ENCODE data around the gene ITM2A. TPM values are rescaled to one million over a fixed set of nuclear protein-coding genes. Genes with fewer than 3 reads are reported as not detected.

Gene ITM2A
- total and polyA plus RNA-seq, 7 donors: 5.8 to 23.2 (median 18.4) TPM

GRCh38 chrX:79366556-79366872, 620 bp downstream of the ITM2A start:
- H3K36me3 ChIP-seq: no peaks in the 10 kb centered on the region
- no peak for DNase-seq
- no peak for TF ChIP-seq EP300 (IDR thresholded peaks at IDR 0.05)
- no peak for TF ChIP-seq CTCF (IDR thresholded peaks at IDR 0.05)
- TF ChIP-seq POLR2A (IDR thresholded peaks at IDR 0.05): no peak
- no peak for TF ChIP-seq POLR2AphosphoS5 (IDR thresholded peaks at IDR 0.05)
- no peaks in the 10 kb centered on the region for H3K4me1 ChIP-seq
- no peaks in the 10 kb centered on the region for H3K9me3 ChIP-seq
- H3K4me3 ChIP-seq: peak overlapping the region; percentile 16 to 38 (median 34)
- intact Hi-C loops (cut with DNase I): no loop called here
- WGBS, 2 donors: 2 to 23% methylated on average over 6 of the region's 6 CpGs
- no peaks in the 10 kb centered on the region for H3K27me3 ChIP-seq
- peak overlapping the region in 3 of 4 donors; percentile 14 to 60 (median 19) for H3K27ac ChIP-seq

GRCh38 chrX:79365591-79365990, 1.5 kb downstream of the ITM2A start:
- Histone ChIP-seq H3K27ac (no peak overlapping the region), H3K4me3 (no peak overlapping the region), H3K36me3 (no peaks in the 10 kb centered on the region), H3K4me1 (no peaks in the 10 kb centered on the region), H3K9me3 (no peaks in the 10 kb centered on the region), H3K27me3 (no peaks in the 10 kb centered on the region)
- 21 to 73% methylated on average over 1 of the region's 1 CpG for WGBS, 2 donors
- TF ChIP-seq POLR2A (IDR thresholded peaks at IDR 0.05): no peak
- no peak for TF ChIP-seq CTCF (IDR thresholded peaks at IDR 0.05)
- TF ChIP-seq EP300 (IDR thresholded peaks at IDR 0.05): no peak
- TF ChIP-seq POLR2AphosphoS5 (IDR thresholded peaks at IDR 0.05): no peak
- no peak for DNase-seq
- intact Hi-C loops (cut with DNase I): no loop called here

GRCh38 chrX:79364306-79364705, 2.8 kb downstream of the ITM2A start:
- TF ChIP-seq CTCF (IDR thresholded peaks at IDR 0.05) (no peak), POLR2A (IDR thresholded peaks at IDR 0.05) (no peak), POLR2AphosphoS5 (IDR thresholded peaks at IDR 0.05) (no peak), EP300 (IDR thresholded peaks at IDR 0.05) (no peak)
- Histone ChIP-seq H3K36me3 (no peaks in the 10 kb centered on the region), H3K4me1 (no peaks in the 10 kb centered on the region), H3K27ac (no peak overlapping the region), H3K27me3 (no peaks in the 10 kb centered on the region), H3K9me3 (no peaks in the 10 kb centered on the region), H3K4me3 (no peak overlapping the region)
- intact Hi-C loops (cut with DNase I): no loop called here
- no peak for DNase-seq
- 60 to 63% methylated on average over 5 of the region's 5 CpGs for WGBS, 2 donors

GRCh38 chrX:79361192-79361870, 5.8 kb downstream of the ITM2A start:
- intact Hi-C loops (cut with DNase I): no loop called here
- no peak for DNase-seq
- WGBS, 2 donors: 76 to 83% methylated on average over 6 of the region's 6 CpGs
- Histone ChIP-seq H3K36me3 (no peaks in the 10 kb centered on the region), H3K27me3 (no peaks in the 10 kb centered on the region), H3K27ac (no peak overlapping the region), H3K9me3 (no peaks in the 10 kb centered on the region), H3K4me3 (no peak overlapping the region), H3K4me1 (no peaks in the 10 kb centered on the region)
- no peak for TF ChIP-seq EP300 (IDR thresholded peaks at IDR 0.05)
- TF ChIP-seq POLR2A (IDR thresholded peaks at IDR 0.05): no peak
- no peak for TF ChIP-seq POLR2AphosphoS5 (IDR thresholded peaks at IDR 0.05)
- TF ChIP-seq CTCF (IDR thresholded peaks at IDR 0.05): no peak

All from sigmoid colon (tissue), 7 donors.